GM18505 (cell line): Measurements from ENCODE around the gene CFAP97.
"Not testable (repeated sequence)": the region's sequence is repeated elsewhere in the genome, so short reads cannot be mapped to it uniquely, and the experiment has no call there.

Experiments
- ATAC-seq: cut with Tn5 transposase; IDR thresholded peaks from one replicate; pipeline ENCODE4 v1.9.1; 2021; ENCODE audit not compliant: unreplicated experiment
- POLR2A ChIP-seq: IDR thresholded peaks from 4 replicates; pipeline ENCODE4 v1.6.1; 2011; ENCODE audit warnings: borderline replicate concordance; ENCODE audit not compliant: insufficient read depth, insufficient read length; ENCODE audit errors: extremely low read depth

Gene CFAP97

GRCh38 chr4:185203486-185204237 is at the start of gene CFAP97:
CFAP97 (minus strand) TSS chr4:185204000; CDS start chr4:185191196, 12,804 bp downstream.
- TF ChIP-seq POLR2A = peak; percentile 83
- ATAC-seq = peak; percentile 83

- no peak for TF ChIP-seq POLR2A
- no peak for ATAC-seq
These were observed 45.3 kb upstream of the CFAP97 start for GRCh38 chr4:185249105-185249504.

- TF ChIP-seq POLR2A = no peak
- ATAC-seq = no peak
These were observed 44.7 kb upstream of the CFAP97 start for GRCh38 chr4:185248393-185249039.

- no peak for TF ChIP-seq POLR2A
- ATAC-seq = no peak
These were observed 43.4 kb upstream of the CFAP97 start for GRCh38 chr4:185247151-185247550.

- ATAC-seq = no peak
- TF ChIP-seq POLR2A = no peak
These were observed 42.7 kb upstream of the CFAP97 start for GRCh38 chr4:185246453-185246852.

DNA sequence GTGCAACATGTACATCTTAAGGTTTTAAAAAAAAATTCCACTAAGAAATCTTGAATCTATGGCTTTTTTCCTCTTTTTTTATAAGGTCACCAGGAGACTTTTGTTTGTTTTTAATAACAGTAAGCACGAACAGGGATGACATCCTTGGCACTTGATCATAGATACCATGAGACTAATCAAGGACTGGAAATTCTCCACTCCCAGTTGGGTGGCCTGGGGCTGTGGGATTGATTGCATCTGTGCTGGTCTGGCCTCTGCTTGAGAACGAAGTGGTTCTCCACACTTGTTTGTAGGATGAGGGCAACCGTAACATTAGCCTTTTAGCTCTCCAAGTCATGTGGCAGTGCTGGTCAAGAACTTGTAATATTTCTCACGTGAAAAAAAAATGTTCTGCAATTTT is 41.0 kb upstream of the CFAP97 start:
- TF ChIP-seq POLR2A = no peak

DNA sequence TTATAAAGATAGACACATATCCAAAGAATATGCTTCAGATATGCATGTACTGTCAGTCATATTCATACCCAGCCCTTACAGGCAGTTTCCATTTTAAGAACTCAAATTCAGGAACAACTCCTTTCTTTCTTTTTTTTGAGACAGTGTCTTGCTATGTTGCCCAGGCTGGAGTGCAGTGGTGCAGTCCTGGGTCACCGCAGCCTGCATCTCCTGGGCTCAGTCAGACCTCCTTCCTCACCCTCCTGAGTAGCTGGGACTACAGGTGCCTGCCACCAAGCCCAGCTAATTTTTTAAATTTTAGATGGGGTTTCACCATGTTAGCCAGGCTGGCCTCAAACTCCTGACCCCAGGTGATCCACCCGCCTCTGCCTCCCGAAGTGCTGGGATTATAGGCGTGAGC is 40.1 kb upstream of the CFAP97 start:
- no peak for ATAC-seq
- TF ChIP-seq POLR2A = peak; percentile 17

More for the DNA sequence above, 41.0 kb upstream of the CFAP97 start:
- ATAC-seq = no peak

DNA sequence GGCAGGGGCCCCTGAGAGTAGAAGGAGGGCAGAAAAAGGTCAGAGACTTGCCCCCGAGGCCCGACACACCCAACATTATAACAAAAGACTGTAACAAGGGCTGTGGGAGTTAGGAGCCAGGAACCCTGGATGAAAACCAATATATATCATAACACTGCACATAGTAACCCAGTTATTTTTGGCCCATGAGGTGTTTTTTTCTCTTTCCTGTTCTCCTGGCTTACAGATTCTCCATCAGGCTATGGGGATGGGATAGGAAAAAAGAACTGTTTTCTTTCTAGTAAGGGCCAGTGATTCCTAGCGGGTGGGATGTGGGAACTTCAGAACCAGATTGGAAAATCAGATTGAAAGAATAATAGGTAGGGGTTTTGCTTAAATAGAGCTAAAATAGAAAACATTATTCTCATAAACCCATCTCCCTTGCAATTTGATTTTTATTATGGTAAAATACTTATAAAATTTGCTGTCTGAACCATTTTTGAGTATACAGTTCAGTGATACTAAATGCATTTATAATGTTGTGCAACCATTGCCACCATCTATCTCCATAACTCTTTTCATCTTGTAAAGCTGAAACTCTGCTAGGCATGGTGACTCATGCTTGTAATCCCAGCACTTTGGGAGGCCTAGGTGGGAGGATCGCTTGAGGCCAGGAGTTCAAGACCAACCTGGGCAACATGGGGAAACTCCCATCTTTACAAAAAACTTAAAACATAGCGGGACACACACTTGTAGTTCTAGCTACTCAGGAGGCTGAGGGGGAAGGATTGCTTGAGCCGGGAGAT is 39.1 kb upstream of the CFAP97 start:
- ATAC-seq = no peak
- TF ChIP-seq POLR2A = no peak

DNA sequence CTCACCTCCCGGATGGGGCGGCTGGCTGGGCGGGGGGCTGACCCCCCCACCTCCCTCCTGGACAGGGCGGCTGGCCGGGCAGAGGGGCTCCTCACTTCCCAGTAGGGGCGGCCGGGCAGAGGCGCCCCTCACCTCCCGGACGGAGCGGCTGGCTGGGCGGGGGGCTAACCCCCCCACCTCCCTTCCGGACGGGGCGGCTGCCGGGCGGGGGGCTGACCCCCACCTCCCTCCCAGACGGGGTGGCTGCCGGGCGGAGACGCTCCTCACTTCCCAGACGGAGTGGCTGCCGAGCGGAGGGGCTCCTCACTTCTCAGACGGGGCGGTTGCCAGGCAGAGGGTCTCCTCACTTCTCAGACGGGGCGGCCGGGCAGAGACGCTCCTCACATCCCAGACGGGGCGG is 36.7 kb upstream of the CFAP97 start:
- not testable (repeated sequence) for ATAC-seq

- ATAC-seq = no peak
- no peak for TF ChIP-seq POLR2A
These were observed 35.0 kb upstream of the CFAP97 start for GRCh38 chr4:185238750-185239149.

DNA sequence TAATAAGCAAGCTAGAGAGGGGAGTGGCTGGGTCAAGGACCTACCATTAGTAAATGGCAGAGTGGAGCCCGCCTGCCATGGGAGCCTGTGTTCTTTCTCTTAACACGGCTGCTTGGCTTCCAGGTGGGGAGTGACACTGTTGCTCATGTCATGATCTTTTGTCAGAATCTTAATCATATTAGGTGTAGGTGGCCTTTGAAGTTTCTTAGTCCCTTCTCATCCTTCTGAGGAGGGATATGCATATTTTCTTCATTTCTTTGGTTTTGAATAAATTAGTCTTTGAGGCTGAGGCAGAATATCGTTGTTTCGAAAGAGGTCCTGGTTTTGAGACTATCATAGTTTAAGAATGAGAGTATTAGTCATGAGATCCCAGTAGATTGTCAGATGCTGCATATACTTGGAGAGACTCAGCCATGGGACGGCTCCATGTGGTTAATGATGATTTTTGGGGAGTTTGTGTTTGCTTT is 34.4 kb upstream of the CFAP97 start:
- no peak for ATAC-seq
- TF ChIP-seq POLR2A = no peak

DNA sequence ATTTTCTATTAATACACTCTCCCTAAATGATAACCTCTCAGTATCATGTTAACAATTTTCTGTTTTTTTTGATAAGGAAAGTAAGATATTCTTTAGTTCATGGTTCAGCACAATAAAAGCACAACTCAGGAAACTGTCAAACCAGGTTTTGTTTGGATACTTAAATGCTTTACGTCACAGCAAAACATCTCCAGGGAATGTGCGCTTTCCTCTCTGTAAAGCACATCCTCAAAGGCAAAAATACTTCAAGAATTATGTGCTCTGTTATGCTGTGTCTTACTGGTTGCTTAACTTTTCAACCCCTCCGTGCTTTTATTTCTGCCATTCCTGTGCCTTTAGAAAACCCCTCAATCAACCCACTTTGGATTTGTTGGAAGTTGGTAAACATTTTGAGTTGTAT is 33.4 kb upstream of the CFAP97 start:
- ATAC-seq = no peak
- no peak for TF ChIP-seq POLR2A

GRCh38 chr4:185235843-185236503 is 32.2 kb upstream of the CFAP97 start:
- TF ChIP-seq POLR2A = no peak
- ATAC-seq = no peak
